GM12878 (cell line): ENCODE measurements around the gene PPP1R14B. TPM values are rescaled to one million over a fixed set of nuclear protein-coding genes. Genes with fewer than 3 reads are reported as not detected.

Source experiments
- ATAC-seq: fragments of 200-7000 bp; cut with Tn5 transposase; 3 replicates; pipeline ENCODE4 v1.9.1; 2020; ENCODE audit warnings: mild to moderate bottlenecking, moderate library complexity
- BruUV-seq: library from RNA; stranded (reverse); fragments of 400-500 nt; replicated peaks from 2 replicates; lab custom pipeline; 2021; lab: Mats Ljungman, UMichigan
- CTCF ChIA-PET: fragments of 300-600 bp; sonication (Branson Sonifier 250); formaldehyde crosslinking; extraction: SDS; loops from one replicate; lab custom pipeline; 2021; ENCODE audit warnings: inconsistent platforms; lab: Yijun Ruan, JAX
- POLR2A ChIA-PET: fragments of 350-600 bp; formaldehyde crosslinking; extraction: SDS; loops from one replicate; lab custom pipeline; 2021; ENCODE audit warnings: inconsistent platforms; lab: Charles Lee
- RAD21 ChIA-PET: fragments of 300-600 bp; sonication (Branson Sonifier 250); formaldehyde crosslinking; loops from one replicate; lab custom pipeline; 2023; ENCODE audit warnings: antibody characterized with exemption; ENCODE audit not compliant: unreplicated experiment; lab: Charles Lee
- SMC1A ChIA-PET: fragments of 300-600 bp; sonication (Branson Sonifier 250); formaldehyde crosslinking; loops from one replicate; lab custom pipeline; 2023; ENCODE audit not compliant: unreplicated experiment, uncharacterized antibody; lab: Charles Lee
- DNase-seq: peaks from one replicate; pipeline ENCODE4 v3.0.0-alpha.2; 2011; ENCODE audit warnings: low read depth, low spot score
- FAIRE-seq: peaks from 3 replicates; lab custom pipeline; 2011; peaks lifted over from hg19 to GRCh38; lab: Jason Lieb, UNC
- H2AFZ ChIP-seq: 2 replicates; pipeline ENCODE4 v1.6.0; 2011; ENCODE audit warnings: low read depth, low read length, control low read depth; ENCODE audit not compliant: control insufficient read depth
- H3K27ac ChIP-seq: 2 replicates; pipeline ENCODE4 v1.5.1; 2011; ENCODE audit warnings: control low read depth; ENCODE audit not compliant: control insufficient read depth, insufficient read depth
- H3K27me3 ChIP-seq, 2 experiments: replicated peaks in 1 of 2; 2 replicates each; pipeline versions ENCODE4 v1.6.0 to v1.6.1; 2011; ENCODE audit warnings: low read length in 1 of 2; ENCODE audit not compliant: control insufficient read depth in 2 of 2, insufficient read depth in 2 of 2
- H3K36me3 ChIP-seq, 2 experiments: 2 replicates each; pipeline ENCODE4 v1.5.1; 2011; ENCODE audit warnings: low read length in 1 of 2; ENCODE audit not compliant: control insufficient read depth in 2 of 2, insufficient read depth in 2 of 2
- H3K4me1 ChIP-seq: 2 replicates; pipeline ENCODE4 v1.6.1; 2011; ENCODE audit warnings: mild to moderate bottlenecking, low read length, moderate library complexity, mixed read lengths; ENCODE audit not compliant: control insufficient read depth, insufficient read depth
- H3K4me2 ChIP-seq: 2 replicates; pipeline ENCODE4 v1.6.0; 2011; ENCODE audit warnings: control low read depth; ENCODE audit not compliant: control insufficient read depth, insufficient read depth
- H3K4me3 ChIP-seq: fragments of 200-600 bp; sonication (generic); 2 replicates; pipeline ENCODE4 v1.5.1; 2016
- H3K79me2 ChIP-seq: 2 replicates; pipeline ENCODE4 v1.6.0; 2011; ENCODE audit warnings: low read length; ENCODE audit not compliant: control insufficient read depth, insufficient read depth
- H3K9ac ChIP-seq: 2 replicates; pipeline ENCODE4 v1.8.0; 2011; ENCODE audit warnings: low read length, control low read depth, mixed read lengths; ENCODE audit not compliant: control insufficient read depth, insufficient read depth
- H3K9me3 ChIP-seq: replicated peaks from 3 replicates; pipeline ENCODE4 v1.5.1; 2011; ENCODE audit warnings: mild to moderate bottlenecking, low read length; ENCODE audit not compliant: control insufficient read depth, insufficient read depth
- H4K20me1 ChIP-seq: 2 replicates; pipeline ENCODE4 v1.6.0; 2011; ENCODE audit not compliant: control insufficient read depth, insufficient read depth
- EED ChIP-seq: sonication (generic); IDR thresholded peaks from 2 replicates; pipeline ENCODE4 v1.6.1; 2016; ENCODE audit warnings: antibody characterized with exemption, low read depth
- JUNB ChIP-seq: IDR thresholded peaks from 2 replicates; pipeline ENCODE4 v1.6.1; 2016; ENCODE audit warnings: antibody characterized with exemption, mild to moderate bottlenecking
- NKRF ChIP-seq: fragments of 450-650 bp; conservative IDR thresholded peaks from 2 replicates; pipeline ENCODE4 v1.6.1; 2017; ENCODE audit warnings: mild to moderate bottlenecking, moderate library complexity
- RCOR1 ChIP-seq: conservative IDR thresholded peaks from 2 replicates; pipeline ENCODE4 v1.6.1; 2012; ENCODE audit warnings: low read depth, low read length, improper control_type of control experiment
- RELA ChIP-seq: fragments of 450-650 bp; IDR thresholded peaks from 2 replicates; pipeline ENCODE4 v1.8.0; 2014; ENCODE audit warnings: borderline replicate concordance; ENCODE audit not compliant: partially characterized antibody
- RUNX3 ChIP-seq: IDR thresholded peaks from 2 replicates; pipeline ENCODE4 v1.6.1; 2012; ENCODE audit warnings: low read length, inconsistent platforms
- YY1 ChIP-seq: IDR thresholded peaks from 2 replicates; pipeline ENCODE4 v1.6.1; 2011; ENCODE audit warnings: low read depth, mild to moderate bottlenecking, low read length
- ZBTB11 ChIP-seq: fragments of 450-650 bp; formaldehyde crosslinking; IDR thresholded peaks from 2 replicates; pipeline ENCODE4 v1.5.0; 2022; ENCODE audit warnings: mild to moderate bottlenecking, missing genetic modification characterization
- WGBS: methylation state at CpG from one replicate; pipeline ENCODE4 v1.1.6; 2016; ENCODE audit warnings: low lambda C conversion rate; ENCODE audit not compliant: insufficient replicate concordance, insufficient coverage; ENCODE audit errors: missing lambda C conversion rate; 5-methylcytosine and 5-hydroxymethylcytosine counted together
- in situ Hi-C: fragments of 300-500 bp; cut with MboI; formaldehyde crosslinking; loops from 9 replicates; pipeline ENCODE4 v1.14.3; 2018; ENCODE audit warnings: mixed read lengths
- intact Hi-C: fragments of 100-400 bp; cut with micrococcal nuclease; formaldehyde crosslinking; loops from one replicate; pipeline ENCODE4 v1.14.2; 2022; ENCODE audit not compliant: unreplicated experiment
- polyA plus RNA-seq, 11 experiments: library from polyadenylated mRNA; depleted of rRNA in 4 of 11; unstranded in 6 of 11; stranded (reverse) in 5 of 11; fragments of >200 nt; fragmentation: Nextera tagmentation in 4 of 11; fragmentation: Illumina TruSeq in 1 of 11; extraction: Ambion mirVana in 4 of 11; extraction: Trizol in 1 of 11; gene quantifications; 1 replicate in 1 of 11; 2 replicates in 10 of 11; pipeline versions ENCODE4 v1.2.1 to v1.2.3, GENCODE V29; 2011 to 2016; ENCODE audit warnings: inconsistent platforms in 2 of 11, missing spikeins in 2 of 11, low read depth in 1 of 11
- total RNA-seq, 4 experiments: library from RNA; depleted of rRNA in 3 of 4; stranded (reverse); fragments of >200 nt in 3 of 4; fragmentation: Illumina TruSeq in 1 of 4; extraction: Trizol in 1 of 4; gene quantifications; 2 replicates each; pipeline versions ENCODE4 v1.2.1 to v1.2.3, GENCODE V29; 2013 to 2021
- TF ChIP-seq, protein P1 (sequence below): fragments of 450-650 bp; formaldehyde crosslinking; IDR thresholded peaks from 2 replicates; pipeline ENCODE4 v1.4.0; 2022; ENCODE audit warnings: mild to moderate bottlenecking, moderate library complexity
- TF ChIP-seq, protein P2 (sequence below): fragments of 450-650 bp; IDR thresholded peaks from 2 replicates; pipeline ENCODE4 v1.6.1; 2017; ENCODE audit warnings: borderline replicate concordance

Gene PPP1R14B
- total and polyA plus RNA-seq, 10 of the 15 experiments (the other 5 are each of a cell fraction or from before 2014, with no cell fraction given) = 8.4 to 283 (median 124) TPM

GRCh38 chr11:64240435-64241240 is 6.1 kb downstream of the PPP1R14B start, which contains the start of gene FKBP2:
TSS of gene FKBP2 (plus strand) at chr11:64241095. CDS start at chr11:64242388, 1,293 bp downstream.
- in situ Hi-C loops (loop anchor here (25.0 kb wide), 1 partner anchor 1622 kb away; the partner anchor contains the start of genes CFL1, EFEMP2 and MUS81), intact Hi-C loops (loop anchor here (2.0 kb wide), 2 partner anchors 36 to 64 kb away; partner anchors contain the start of gene ESRRA)
- RAD21 ChIA-PET = interaction anchor here (0.7 to 8.6 kb wide), 11 partner anchors 10 to 77 kb away, joined by 3 to 104 read pairs (median 5); partner anchors contain the start of genes CATSPERZ, FERMT3, NUDT22 and PLCB3
- TSS peak; percentile 95 for BruUV-seq
- Histone ChIP-seq H3K9me3 (no peaks in the 10 kb centered on the region), H2AFZ (peak within 1 kb of the TSS; percentile 82), H3K4me3 (peak within 1 kb of the TSS; percentile 89), H3K4me2 (peak within 1 kb of the TSS; percentile 90), H3K79me2 (peaks cover 32% of the 10 kb centered on the region), H3K36me3 (peaks cover 0 to 15% of the 10 kb centered on the region in 2 experiments; a peak in 2 of 4 replicates), H3K4me1 (peaks cover 41% of the 10 kb centered on the region), H3K9ac (peak within 1 kb of the TSS; percentile 87), H4K20me1 (no peaks in the 10 kb centered on the region), H3K27me3 (no peaks in the 10 kb centered on the region), H3K27ac (peak within 1 kb of the TSS; percentile 92)
- ATAC-seq (peak; percentile 70), DNase-seq (peak; percentile 87), FAIRE-seq (peak; percentile 27)
- CTCF ChIA-PET = interaction anchor here (0.6 to 6.2 kb wide), 12 partner anchors 10 to 77 kb away, joined by 3 to 31 read pairs (median 4); partner anchors contain the start of genes NUDT22, PLCB3, PRDX5 and TRMT112
- SMC1A ChIA-PET = interaction anchor here (0.9 to 5.0 kb wide), 4 partner anchors 14 to 64 kb away, joined by 3 to 40 read pairs (median 4); partner anchors contain the start of genes FERMT3, NUDT22 and TRPT1
- WGBS = 1% methylated on average over 50 of the region's 58 CpGs
- POLR2A ChIA-PET = interaction anchor here (0.5 to 7.4 kb wide), 26 partner anchors 9 to 1569 kb away, joined by 3 to 77 read pairs (median 6); partner anchors contain the start of genes BAD, CATSPERZ, DNAJC4 and ESRRA
- no peak for TF ChIP-seq RCOR1
- TF ChIP-seq NKRF = peak; percentile 60
- TF ChIP-seq, protein P1, sequence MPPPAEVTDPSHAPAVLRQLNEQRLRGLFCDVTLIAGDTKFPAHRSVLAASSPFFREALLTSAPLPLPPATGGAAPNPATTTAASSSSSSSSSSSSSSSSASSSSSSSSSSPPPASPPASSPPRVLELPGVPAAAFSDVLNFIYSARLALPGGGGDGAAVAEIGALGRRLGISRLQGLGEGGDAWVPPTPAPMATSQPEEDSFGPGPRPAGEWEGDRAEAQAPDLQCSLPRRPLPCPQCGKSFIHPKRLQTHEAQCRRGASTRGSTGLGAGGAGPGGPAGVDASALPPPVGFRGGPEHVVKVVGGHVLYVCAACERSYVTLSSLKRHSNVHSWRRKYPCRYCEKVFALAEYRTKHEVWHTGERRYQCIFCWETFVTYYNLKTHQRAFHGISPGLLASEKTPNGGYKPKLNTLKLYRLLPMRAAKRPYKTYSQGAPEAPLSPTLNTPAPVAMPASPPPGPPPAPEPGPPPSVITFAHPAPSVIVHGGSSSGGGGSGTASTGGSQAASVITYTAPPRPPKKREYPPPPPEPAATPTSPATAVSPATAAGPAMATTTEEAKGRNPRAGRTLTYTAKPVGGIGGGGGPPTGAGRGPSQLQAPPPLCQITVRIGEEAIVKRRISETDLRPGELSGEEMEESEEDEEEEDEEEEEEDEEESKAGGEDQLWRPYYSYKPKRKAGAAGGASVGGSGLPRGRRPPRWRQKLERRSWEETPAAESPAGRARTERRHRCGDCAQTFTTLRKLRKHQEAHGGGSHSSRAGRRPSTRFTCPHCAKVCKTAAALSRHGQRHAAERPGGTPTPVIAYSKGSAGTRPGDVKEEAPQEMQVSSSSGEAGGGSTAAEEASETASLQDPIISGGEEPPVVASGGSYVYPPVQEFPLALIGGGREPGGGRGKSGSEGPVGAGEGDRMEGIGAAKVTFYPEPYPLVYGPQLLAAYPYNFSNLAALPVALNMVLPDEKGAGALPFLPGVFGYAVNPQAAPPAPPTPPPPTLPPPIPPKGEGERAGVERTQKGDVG (CRISPR knock-in tag) = no peak
- no peak for TF ChIP-seq RUNX3
- TF ChIP-seq YY1 = peak; percentile 77
- 0 out of 2 replicates have a peak, but pooled peaks have one; percentile 7 for TF ChIP-seq EED
- TF ChIP-seq, protein P2, sequence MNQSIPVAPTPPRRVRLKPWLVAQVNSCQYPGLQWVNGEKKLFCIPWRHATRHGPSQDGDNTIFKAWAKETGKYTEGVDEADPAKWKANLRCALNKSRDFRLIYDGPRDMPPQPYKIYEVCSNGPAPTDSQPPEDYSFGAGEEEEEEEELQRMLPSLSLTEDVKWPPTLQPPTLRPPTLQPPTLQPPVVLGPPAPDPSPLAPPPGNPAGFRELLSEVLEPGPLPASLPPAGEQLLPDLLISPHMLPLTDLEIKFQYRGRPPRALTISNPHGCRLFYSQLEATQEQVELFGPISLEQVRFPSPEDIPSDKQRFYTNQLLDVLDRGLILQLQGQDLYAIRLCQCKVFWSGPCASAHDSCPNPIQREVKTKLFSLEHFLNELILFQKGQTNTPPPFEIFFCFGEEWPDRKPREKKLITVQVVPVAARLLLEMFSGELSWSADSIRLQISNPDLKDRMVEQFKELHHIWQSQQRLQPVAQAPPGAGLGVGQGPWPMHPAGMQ = no peak
- peak; percentile 6; the same call in 1 of the 2 replicates for TF ChIP-seq JUNB
- peak; percentile 89 for TF ChIP-seq RELA
- TF ChIP-seq ZBTB11 (CRISPR knock-in tag) = no peak
